Endothelial cell of hepatic sinusoid (primary cell): ENCODE results near the gene TMEM131.

Experiments
- in situ Hi-C: cut with HindIII; loops from 2 replicates; pipeline ENCODE4 v1.10.0; 2017; ENCODE audit warnings: low sequenced_read_pairs

The TMEM131 gene

GRCh38 chr2:98020992-98021713 is 25.4 kb upstream of the TMEM131 start:
- in situ Hi-C loops, result no loop called here

GRCh38 chr2:98020516-98020915 is 24.8 kb upstream of the TMEM131 start:
- in situ Hi-C loops, result no loop called here

- in situ Hi-C loops, result no loop called here
These were observed 21.3 kb upstream of the TMEM131 start for GRCh38 chr2:98016908-98017670.

GRCh38 chr2:98015671-98016070 is 19.9 kb upstream of the TMEM131 start:
- in situ Hi-C loops, result no loop called here

- in situ Hi-C loops, result loop anchor here (5.0 kb wide), 1 partner anchor 73 kb away; the partner anchor contains the start of gene VWA3B
These were observed 18.6 kb upstream of the TMEM131 start for GRCh38 chr2:98014379-98014778.

- in situ Hi-C loops, result loop anchor here (5.0 kb wide), 1 partner anchor 74 kb away; the partner anchor contains the start of gene VWA3B
These were observed 17.8 kb upstream of the TMEM131 start for GRCh38 chr2:98013407-98014042.

GRCh38 chr2:98012561-98012991 is 16.8 kb upstream of the TMEM131 start:
- in situ Hi-C loops, result loop anchor here (5.0 kb wide), 1 partner anchor 75 kb away; the partner anchor contains the start of gene VWA3B

- in situ Hi-C loops, result loop anchor here (5.0 kb wide), 1 partner anchor 77 kb away; the partner anchor contains the start of gene VWA3B
These were observed 14.4 kb upstream of the TMEM131 start for GRCh38 chr2:98009887-98010760.

GRCh38 chr2:98008415-98008814 is 12.7 kb upstream of the TMEM131 start:
- in situ Hi-C loops, result no loop called here

- in situ Hi-C loops, result no loop called here
These were observed 10.6 kb upstream of the TMEM131 start for GRCh38 chr2:98006378-98006777.

- in situ Hi-C loops, result no loop called here
These were observed 8.9 kb upstream of the TMEM131 start for GRCh38 chr2:98004613-98005012.

GRCh38 chr2:98004047-98004446 is 8.3 kb upstream of the TMEM131 start:
- in situ Hi-C loops, result no loop called here

- in situ Hi-C loops, result no loop called here
These were observed 3.8 kb upstream of the TMEM131 start for GRCh38 chr2:97999536-97999935.

GRCh38 chr2:97998431-97999005 is 2.8 kb upstream of the TMEM131 start:
- in situ Hi-C loops, result no loop called here

GRCh38 chr2:97997784-97998392 is 2.1 kb upstream of the TMEM131 start:
- in situ Hi-C loops, result no loop called here

- in situ Hi-C loops, result no loop called here
These were observed 931 bp upstream of the TMEM131 start for GRCh38 chr2:97996679-97997078.

GRCh38 chr2:97995026-97995733 is 568 bp downstream of the TMEM131 start:
- in situ Hi-C loops, result no loop called here

- in situ Hi-C loops, result no loop called here
These were observed 1.3 kb downstream of the TMEM131 start for GRCh38 chr2:97994476-97994875.

GRCh38 chr2:97993926-97994325 is 1.8 kb downstream of the TMEM131 start:
- in situ Hi-C loops, result no loop called here
